ENCODE measurements around the gene RHBDD1.
"Not testable (repeated sequence)": the region's sequence is repeated elsewhere in the genome, so short reads cannot be mapped to it uniquely, and the experiment has no call there.

RHBDD1 gene

GRCh38 chr2:226799976-226800940 lies 35.6 kb upstream of the RHBDD1 start:
- DNase-seq, result no peak

DNA sequence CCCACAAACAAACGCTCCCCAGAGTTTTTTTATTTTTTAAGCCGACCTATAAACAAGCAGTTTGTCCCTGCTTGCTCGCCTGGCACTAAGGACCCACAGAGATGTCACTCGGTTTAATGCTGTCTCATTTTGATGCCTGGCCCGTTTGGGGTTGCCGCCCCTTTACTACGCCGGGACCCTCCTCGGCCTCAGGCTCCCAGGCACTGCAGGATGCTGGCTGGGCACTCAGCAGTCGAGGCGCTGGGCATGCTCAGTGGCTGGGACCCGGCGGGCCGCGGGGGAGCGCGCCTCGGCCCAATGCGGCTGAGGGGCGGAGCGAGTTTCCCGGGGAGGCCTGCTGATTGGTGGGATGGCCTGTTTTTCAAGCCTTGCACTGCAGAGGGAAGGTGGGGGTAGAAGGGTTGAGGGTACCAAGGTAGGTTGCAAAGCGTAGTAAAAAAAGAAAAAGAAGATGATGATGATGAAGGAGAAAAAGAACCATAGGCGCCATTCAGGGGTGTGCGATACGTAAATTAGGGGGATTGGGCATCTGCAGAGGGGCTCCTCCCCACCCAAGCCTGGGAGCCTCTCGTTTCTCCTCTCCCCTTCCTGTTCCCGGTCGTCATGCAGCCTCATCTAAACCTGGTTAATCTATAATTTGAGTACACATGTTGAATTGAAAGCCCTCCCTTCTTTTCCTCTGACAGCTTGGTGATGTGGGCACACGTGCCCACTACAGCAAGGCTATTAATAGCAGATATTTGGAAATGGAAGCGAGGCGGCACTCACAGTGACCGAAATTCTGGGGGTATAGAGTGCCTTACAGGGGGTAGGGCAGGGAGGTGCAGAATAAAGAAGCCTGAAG lies 34.7 kb upstream of the RHBDD1 start:
- DNase-seq, result peak; percentile 64

DNA sequence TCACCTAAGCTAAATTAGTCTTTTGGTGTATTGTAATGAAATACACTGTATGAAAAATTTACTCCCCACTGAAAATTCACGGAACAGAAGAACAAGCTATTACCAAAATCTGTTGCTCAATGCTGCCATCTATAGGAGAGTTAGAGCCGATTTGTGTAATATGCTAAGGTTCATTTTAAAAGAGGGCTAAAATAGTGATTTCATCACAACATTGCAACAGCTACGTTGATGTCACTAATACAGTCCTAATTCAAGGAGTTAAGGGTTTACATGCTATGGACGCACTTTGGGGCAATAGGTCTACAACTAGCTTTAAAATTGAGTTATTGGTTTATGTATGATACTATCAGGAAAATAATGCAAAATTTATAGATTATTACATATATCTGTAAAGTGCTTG lies 33.3 kb upstream of the RHBDD1 start:
- no peak for DNase-seq

- no peak for DNase-seq
Observed at GRCh38 chr2:226803410-226803809, 32.4 kb upstream of the RHBDD1 start.

DNA sequence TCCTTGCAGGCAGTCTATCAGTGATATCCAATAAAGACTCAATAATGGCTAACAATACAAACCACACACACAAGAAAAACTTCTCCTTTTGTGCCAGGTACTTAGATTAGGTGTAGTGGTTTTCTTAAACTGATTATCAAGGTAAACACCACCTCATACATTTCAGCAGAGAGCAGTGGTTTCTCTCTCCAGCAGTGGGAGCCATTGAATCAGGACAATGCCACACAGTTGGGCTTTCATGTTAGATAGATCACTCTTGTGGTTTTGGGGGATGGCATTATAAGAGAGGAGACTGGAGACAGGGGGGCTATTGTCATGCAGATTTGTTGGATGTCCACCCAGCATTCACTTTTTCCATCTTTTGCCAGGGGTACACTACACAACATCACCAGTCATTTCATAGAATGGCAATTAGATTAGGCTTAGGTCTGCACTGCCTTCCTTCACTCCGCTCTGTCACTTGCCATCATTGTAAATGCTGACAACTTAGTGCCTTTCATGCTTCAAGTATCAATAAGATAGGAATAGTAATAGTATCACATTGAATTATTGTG lies 22.6 kb upstream of the RHBDD1 start:
- DNase-seq, result no peak

DNA sequence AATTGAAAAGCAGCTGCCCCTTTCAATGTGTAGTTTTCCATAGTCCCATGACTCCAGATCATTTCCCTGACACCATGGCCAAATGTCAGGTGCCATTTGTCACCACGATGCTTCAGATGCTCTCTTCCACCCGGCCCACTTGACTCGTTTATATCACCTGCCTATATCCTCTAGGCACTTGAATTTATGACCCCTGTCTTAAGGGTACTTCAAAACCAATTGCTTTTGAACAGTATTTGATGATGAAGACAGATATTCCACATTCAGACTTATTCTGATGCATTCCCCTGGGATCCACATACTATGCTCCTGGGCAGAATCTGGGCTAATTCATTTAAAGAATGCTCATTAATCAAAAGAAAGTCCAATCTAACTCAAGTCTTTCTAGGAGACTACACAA lies 16.9 kb upstream of the RHBDD1 start:
- no peak for DNase-seq

DNA sequence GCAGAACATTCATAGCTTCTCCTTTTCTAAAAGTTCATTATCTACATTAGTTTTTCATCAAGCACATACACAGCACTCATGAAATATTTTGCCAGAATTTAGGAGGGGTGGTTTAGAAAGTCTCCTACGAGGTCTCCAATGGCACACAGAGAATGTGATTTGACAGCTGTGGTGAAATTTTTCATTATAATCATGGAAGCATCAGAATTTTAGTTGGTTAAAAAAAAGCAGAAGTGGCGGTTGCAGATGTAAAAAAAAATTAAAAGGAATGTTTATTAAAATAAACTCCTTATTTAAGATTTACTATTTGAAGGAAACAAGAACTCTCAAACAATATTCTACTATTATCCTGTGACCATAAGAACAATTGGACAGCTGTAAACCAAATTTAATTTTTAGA lies 10.8 kb upstream of the RHBDD1 start:
- no peak for DNase-seq

GRCh38 chr2:226828191-226828590 lies 7.7 kb upstream of the RHBDD1 start:
- no peak for DNase-seq

DNA sequence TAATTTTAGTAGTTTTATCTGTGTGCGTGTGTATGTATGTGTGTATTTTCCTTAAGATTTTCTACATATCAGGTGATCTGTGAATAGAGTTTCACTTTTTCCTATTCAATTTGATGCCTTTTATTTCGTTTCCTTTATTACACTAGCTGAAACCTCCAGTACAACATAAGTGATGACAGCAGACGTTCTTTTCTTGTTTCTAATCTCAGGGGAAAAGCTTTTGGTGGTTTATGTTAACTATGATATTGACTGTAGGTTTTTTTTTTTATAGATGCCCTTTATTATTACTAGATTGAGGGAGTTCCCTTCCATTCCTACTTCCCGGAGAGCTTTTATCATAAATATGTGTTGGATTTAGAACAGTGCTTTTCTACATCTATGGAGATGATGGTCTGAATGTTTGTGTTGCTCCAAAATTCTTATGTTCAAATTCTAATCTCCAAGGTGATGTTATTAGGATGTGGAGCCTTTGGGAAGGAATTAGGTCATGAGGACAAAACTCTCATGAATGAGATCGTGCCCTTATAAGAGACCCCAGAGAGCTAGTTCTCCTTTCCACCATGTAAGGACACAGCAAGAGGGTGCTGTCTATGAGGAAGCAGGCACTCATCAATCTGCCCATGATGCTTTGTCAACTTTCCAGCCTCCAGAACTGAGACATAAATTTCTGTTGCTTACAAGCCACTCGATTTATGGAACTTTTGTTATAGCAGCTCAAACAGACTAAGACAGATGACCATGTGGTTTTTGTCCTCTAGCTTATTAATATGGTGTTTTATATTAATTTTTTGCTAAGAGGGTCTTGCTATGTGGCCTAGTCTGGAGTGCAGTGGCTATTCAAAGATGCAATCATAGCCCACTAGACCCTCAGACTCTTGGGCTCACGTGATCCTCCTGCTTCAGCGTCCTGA lies 5.9 kb upstream of the RHBDD1 start:
- no peak for DNase-seq

- no peak for DNase-seq
Observed at GRCh38 chr2:226831266-226831665, 4.6 kb upstream of the RHBDD1 start.

GRCh38 chr2:226832061-226832460 lies 3.8 kb upstream of the RHBDD1 start:
- DNase-seq, result no peak

DNA sequence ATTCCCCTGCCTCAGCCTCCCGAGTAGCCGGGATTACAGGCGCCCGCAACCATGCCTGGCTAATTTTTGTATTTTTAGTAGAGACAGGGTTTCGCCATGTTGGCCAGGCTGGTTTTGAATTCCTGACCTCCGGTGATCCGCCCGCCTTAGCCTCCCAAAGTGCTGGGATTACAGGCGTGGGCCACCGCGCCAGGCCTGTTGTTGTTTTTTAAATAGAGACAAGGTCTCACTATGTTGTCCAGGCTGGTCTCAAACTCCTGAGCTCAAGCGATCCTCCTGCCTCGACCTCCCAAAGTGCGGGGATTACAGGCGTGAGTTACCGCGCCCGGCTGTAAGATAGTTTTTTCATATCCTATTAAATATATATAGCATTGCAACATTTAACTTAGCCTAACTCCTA lies 974 bp upstream of the RHBDD1 start:
- DNase-seq, result not testable (repeated sequence)

GRCh38 chr2:226835420-226835795 lies 446 bp upstream of the RHBDD1 start:
- DNase-seq, result peak; percentile 46

- no peak for DNase-seq
Observed at GRCh38 chr2:226836548-226836885, 663 bp downstream of the RHBDD1 start.

DNA sequence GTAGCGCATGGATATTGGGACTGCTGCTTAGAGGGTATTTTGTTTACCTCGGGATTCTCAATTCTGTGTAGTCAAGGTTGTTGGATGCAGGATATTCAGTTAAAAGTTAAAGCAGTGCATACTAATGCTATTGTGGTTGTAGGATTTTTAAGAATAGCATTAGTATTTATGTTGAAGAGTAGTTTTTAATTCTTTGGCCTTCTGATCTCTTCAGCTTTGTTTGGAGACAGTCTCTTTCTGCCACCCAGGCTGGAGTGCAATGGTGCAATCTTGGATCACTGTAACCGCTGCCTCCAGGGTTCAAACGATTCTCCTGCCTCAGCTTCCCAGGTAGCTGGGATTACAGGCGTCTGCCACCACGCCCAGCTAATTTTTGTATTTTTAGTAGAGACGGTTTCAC lies 1.5 kb downstream of the RHBDD1 start:
- no peak for DNase-seq

DNA sequence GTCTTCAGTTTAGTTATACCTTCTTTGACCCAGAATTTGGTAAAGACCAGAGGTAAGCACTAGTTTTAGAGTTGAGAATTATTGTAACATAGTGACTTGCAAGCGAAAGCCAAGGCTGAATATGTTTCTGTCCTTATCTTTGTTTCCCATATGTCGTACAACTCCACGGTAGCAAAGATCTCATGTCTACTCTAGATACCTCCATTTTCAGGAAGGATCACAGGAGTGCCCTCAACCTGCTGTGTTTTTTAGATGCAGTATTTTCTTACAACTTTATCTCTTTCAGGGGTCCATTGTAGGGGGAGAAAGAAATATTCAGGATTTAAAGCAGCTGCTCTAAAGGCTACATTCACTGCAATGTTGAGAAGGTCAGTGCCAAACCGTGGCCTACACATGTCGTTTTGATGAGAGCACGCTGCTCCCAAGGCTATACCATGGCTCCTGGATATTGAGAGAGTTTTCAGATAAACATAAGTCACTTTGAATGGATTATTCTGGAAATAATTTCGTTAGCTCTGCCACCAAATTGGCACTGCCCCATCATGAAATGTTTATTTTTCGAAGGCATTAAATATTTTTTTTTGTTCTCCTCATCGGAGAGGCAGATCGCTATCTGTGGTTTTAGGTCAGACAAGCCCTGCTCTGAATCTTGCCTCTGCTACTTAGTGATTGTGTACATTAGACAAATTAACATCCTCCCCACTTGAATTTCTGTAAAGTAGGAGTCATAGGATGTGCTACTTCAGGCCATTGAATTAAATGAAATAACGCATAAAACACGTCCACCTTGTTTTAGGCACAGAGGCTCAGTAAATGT lies 2.1 kb downstream of the RHBDD1 start:
- no peak for DNase-seq

DNA sequence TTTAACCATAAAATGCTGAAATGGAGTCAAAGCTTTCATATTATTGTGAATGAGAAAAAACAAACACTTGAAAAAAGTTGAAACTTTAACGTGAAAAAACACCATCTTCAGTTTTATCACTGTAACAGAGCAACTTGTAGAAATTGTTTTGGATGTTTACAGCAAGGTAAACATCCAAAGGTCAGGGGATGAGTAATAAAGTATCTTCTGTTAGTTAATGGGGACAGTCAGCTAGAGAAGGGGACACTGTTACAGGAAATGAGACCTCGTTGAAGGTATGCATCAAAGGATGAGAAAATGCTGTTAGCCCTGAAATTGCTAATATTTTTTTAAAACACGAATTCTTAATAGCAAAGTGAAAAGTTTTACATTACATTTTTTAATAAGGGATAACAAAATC lies 2.9 kb downstream of the RHBDD1 start:
- DNase-seq, result no peak

DNA sequence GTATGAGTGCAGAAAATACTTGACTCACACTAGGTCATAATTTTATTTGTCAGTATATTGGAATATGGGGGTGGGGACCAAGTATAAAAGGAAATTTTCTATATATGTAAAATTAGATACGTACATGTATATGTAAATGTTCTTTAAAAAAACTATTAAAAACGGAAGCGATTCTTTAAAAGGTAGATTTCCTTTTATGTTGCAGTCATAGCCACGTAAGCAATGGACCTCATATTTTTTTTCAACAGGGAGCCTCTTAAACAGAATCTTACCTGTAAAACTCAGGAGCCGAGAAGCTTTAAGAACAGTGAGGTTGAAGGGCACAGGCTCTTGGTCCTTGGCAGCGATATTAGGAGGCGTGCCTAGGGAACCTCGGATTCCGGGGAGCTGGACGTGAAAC lies 3.3 kb downstream of the RHBDD1 start:
- DNase-seq, result no peak

- DNase-seq, result no peak
Observed at GRCh38 chr2:226839951-226840350, 4.1 kb downstream of the RHBDD1 start.

DNA sequence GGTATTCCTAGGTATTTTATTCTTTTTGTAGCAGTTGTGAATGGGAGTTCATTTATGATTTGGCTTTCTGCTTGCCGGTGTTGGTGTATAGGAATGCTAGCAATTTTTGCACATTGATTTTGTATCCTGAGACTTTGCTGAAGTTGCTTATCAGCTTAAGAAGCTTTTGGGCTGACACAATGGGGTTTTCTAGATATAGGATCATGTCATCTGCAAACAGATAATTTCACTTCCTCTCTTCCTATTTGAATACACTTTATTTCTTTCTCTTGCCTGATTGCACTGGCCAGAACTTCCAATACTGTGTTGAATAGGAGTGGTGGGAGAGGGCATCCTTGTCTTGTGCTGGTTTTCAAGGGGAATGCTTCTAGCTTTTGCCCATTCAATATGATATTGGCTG lies 7.1 kb downstream of the RHBDD1 start:
- not testable (repeated sequence) for DNase-seq

GRCh38 chr2:226845386-226846116 lies 9.7 kb downstream of the RHBDD1 start:
- no peak for DNase-seq
